ENCODE results near the gene ARMCX4. TPM values are rescaled to one million over a fixed set of nuclear protein-coding genes. Genes with fewer than 3 reads are reported as not detected.

ARMCX4 gene
- total and polyA plus RNA-seq, 2 of the 8 experiments (the other 6 are each of a cell fraction or from before 2014, with no cell fraction given) = 3.7 to 14.5 TPM

- Histone ChIP-seq H3K79me1 (ENCODE audit: low read depth, low read length) (no peaks in the 10 kb centered on the region), H3K36me3 (ENCODE audit: control insufficient read depth in 2 of 4, insufficient read depth in 4 of 4, low read length in 3 of 4) (no peaks in the 10 kb centered on the region), H3K4me2 (ENCODE audit: insufficient read depth in 1 of 2, low read depth in 2 of 2, low read length in 2 of 2) (no peak overlapping the region), H3K27me3 (replicated peaks in 1 of 4; ENCODE audit: control insufficient read depth in 3 of 4, extremely low read depth in 1 of 4, insufficient read depth in 3 of 4, low read length in 3 of 4) (no peaks in the 10 kb centered on the region), H3K56ac (replicated peaks; ENCODE audit: insufficient read length, low read depth, low read length) (no peak overlapping the region), H4K5ac (ENCODE audit: insufficient read length, low read depth, low read length) (no peak overlapping the region), H3K23me2 (ENCODE audit: low read depth, low read length) (no peaks in the 10 kb centered on the region), H3K4me1 (replicated peaks in 1 of 4; ENCODE audit: control insufficient read depth in 3 of 4, insufficient read depth in 4 of 4, low read length in 3 of 4) (no peaks in the 10 kb centered on the region), H3K23ac (ENCODE audit: insufficient read length) (no peak overlapping the region), H4K91ac (replicated peaks; ENCODE audit: insufficient read length, low read length) (no peak overlapping the region), H3K18ac (ENCODE audit: extremely low read depth, low read length) (no peak overlapping the region), H2AK5ac (ENCODE audit: low read depth, low read length) (no peak overlapping the region), H3K79me2 (ENCODE audit: control insufficient read depth in 1 of 2, insufficient read depth in 2 of 2, low read length in 2 of 2) (no peaks in the 10 kb centered on the region), H2BK15ac (ENCODE audit: low read length) (no peak overlapping the region), H3K4me3 (ENCODE audit: extremely low read depth in 1 of 4, insufficient read depth in 2 of 4, low read depth in 3 of 4, low read length in 4 of 4) (no peak overlapping the region), H3K27ac (ENCODE audit: low read depth, low read length) (no peak overlapping the region), H4K8ac (ENCODE audit: extremely low read depth, insufficient read depth, low read length) (no peak overlapping the region), H2BK12ac (ENCODE audit: low read depth, low read length) (no peak overlapping the region), H2BK20ac (ENCODE audit: low read length) (no peak overlapping the region), H4K20me1 (replicated peaks in 1 of 2; ENCODE audit: control insufficient read depth in 1 of 2, insufficient read depth in 2 of 2, low read length in 2 of 2) (no peaks in the 10 kb centered on the region), H2BK5ac (ENCODE audit: low read depth, low read length) (no peak overlapping the region), H3K14ac (ENCODE audit: insufficient read length) (no peak overlapping the region), H2BK120ac (replicated peaks; ENCODE audit: low read depth, low read length) (no peak overlapping the region), H3K9ac (replicated peaks in 1 of 4; ENCODE audit: extremely low read depth in 1 of 4, low read depth in 3 of 4, low read length in 3 of 4) (no peak overlapping the region), H2AFZ (ENCODE audit: low read length) (no peak overlapping the region), H3K9me3 (ENCODE audit: insufficient read depth in 2 of 2, low read depth in 1 of 2, low read length in 1 of 2) (no peaks in the 10 kb centered on the region), H3K4ac (replicated peaks; ENCODE audit: insufficient read length, low read depth, low read length) (no peak overlapping the region)
- ChIA-PET POLR2A (ENCODE audit: partially characterized antibody) (interaction anchor here (1.0 to 1.3 kb wide), 2 partner anchors 25 to 70 kb away, joined by 3 read pairs; partner anchors contain the start of gene RPL36A), CTCF (ENCODE audit: partially characterized antibody) (interaction anchor here (0.7 to 1.3 kb wide), 6 partner anchors 11 to 132 kb away, joined by 3 read pairs; no protein-coding TSS in a partner anchor)
- WGBS, 2 experiments (ENCODE audit: extremely low coverage in 1 of 2, insufficient coverage in 1 of 2, insufficient read length in 1 of 2, insufficient replicate concordance in 2 of 2, low coverage in 1 of 2, low lambda C conversion rate in 2 of 2, missing lambda C conversion rate in 1 of 2) = 71% methylated on average over 1 of the region's 1 CpG; no CpG with 5 or more reads in 1 of the 2 experiments
- DNase-seq (ENCODE audit: low read depth in 1 of 2, low spot score in 2 of 2) (no peak), FAIRE-seq (no peak)
- TF ChIP-seq EZH2 (IDR thresholded peaks at IDR 0.05; ENCODE audit: low read depth, low read length, severe bottlenecking) (no peak), NRF1 (IDR thresholded peaks at IDR 0.05; ENCODE audit: low read depth, low read length) (no peak), SRF (IDR thresholded peaks at IDR 0.05; ENCODE audit: low read depth, low read length) (no peak), ASH2L (IDR thresholded peaks at IDR 0.05; ENCODE audit: low read length) (no peak), PHF8 (conservative IDR thresholded peaks at IDR 0.05; ENCODE audit: low read depth, low read length) (no peak), ATF2 (IDR thresholded peaks at IDR 0.05; ENCODE audit: low read length) (no peak), EP300 (IDR thresholded peaks at IDR 0.05; ENCODE audit: borderline replicate concordance in 1 of 2, low read depth in 2 of 2, low read length in 2 of 2) (no peak), SIN3A (conservative IDR thresholded peaks at IDR 0.05 in 1 of 2, IDR thresholded peaks at IDR 0.05 in 1 of 2; ENCODE audit: low read depth in 1 of 2, low read length in 2 of 2) (no peak), RBBP5 (IDR thresholded peaks at IDR 0.05; ENCODE audit: borderline replicate concordance, low read depth, low read length) (no peak), CREB1 (IDR thresholded peaks at IDR 0.05) (no peak), BACH1 (IDR thresholded peaks at IDR 0.05; ENCODE audit: low read length) (no peak), RXRA (IDR thresholded peaks at IDR 0.05; ENCODE audit: insufficient read depth, low read depth, low read length) (no peak)
Observed at GRCh38 chrX:101460669-101461068, 24.6 kb upstream of the ARMCX4 start.

Data from H1 (cell line).